Thoracic aorta (tissue), 2 donors: Measurements from ENCODE around the gene NYAP2. TPM values are rescaled to one million over a fixed set of nuclear protein-coding genes. Genes with fewer than 3 reads are reported as not detected.

Source experiments
- ATAC-seq: fragments of 150-250 bp; one replicate; pipeline ENCODE4 v1.8.0; 2017; ENCODE audit warnings: low read depth; ENCODE audit not compliant: insufficient number of reproducible peaks, low FRiP score
- DNase-seq: peaks from one replicate; pipeline ENCODE4 v3.0.0-alpha.2; 2020; ENCODE audit warnings: low spot score
- H3K27ac ChIP-seq, 2 donors: fragments of 200-600 bp; sonication (generic); 1 replicate in 1 of 2; 2 replicates in 1 of 2; pipeline ENCODE4 v1.5.1; 2016; ENCODE audit warnings: mild to moderate bottlenecking in 2 of 2, moderate library complexity in 2 of 2
- H3K27me3 ChIP-seq: fragments of 200-600 bp; sonication (generic); replicated peaks from 2 replicates; pipeline ENCODE4 v1.6.0; 2016; ENCODE audit warnings: mild to moderate bottlenecking; ENCODE audit not compliant: insufficient read depth
- H3K36me3 ChIP-seq: fragments of 200-600 bp; sonication (generic); one replicate; pipeline ENCODE4 v1.5.1; 2016
- H3K4me1 ChIP-seq, 2 donors: fragments of 200-600 bp; sonication (generic); 1 replicate in 1 of 2; 2 replicates in 1 of 2; pipeline versions ENCODE4 v1.5.1 to v1.6.0; 2016; ENCODE audit warnings: low read depth in 2 of 2, mild to moderate bottlenecking in 1 of 2; ENCODE audit not compliant: control insufficient read depth in 1 of 2
- H3K4me3 ChIP-seq: fragments of 200-600 bp; sonication (generic); 2 replicates; pipeline ENCODE4 v1.5.1; 2016; ENCODE audit warnings: mild to moderate bottlenecking
- H3K9me3 ChIP-seq: fragments of 200-600 bp; sonication (generic); 2 replicates; pipeline ENCODE4 v1.5.1; 2016
- total RNA-seq, 2 donors: library from RNA; depleted of rRNA; stranded (reverse); fragments of >200 nt; gene quantifications; one replicate each; pipeline versions ENCODE4 v1.1.0 to v1.2.3, GENCODE V29; 2016
- TF ChIP-seq, protein P1 (sequence below): fragments of 200-600 bp; sonication (generic); IDR thresholded peaks from one replicate; pipeline ENCODE4 v1.5.1; 2019; ENCODE audit warnings: antibody characterized with exemption

NYAP2 gene
- total RNA-seq, 2 donors from 2014 or later: 0.14 TPM; not detected in 1

GRCh38 chr2:225367482-225367881, 32.0 kb upstream of the NYAP2 start:
- Histone ChIP-seq H3K27me3 (no peaks in the 10 kb centered on the region), H3K9me3 (no peaks in the 10 kb centered on the region), H3K36me3 (no peaks in the 10 kb centered on the region), H3K4me3 (no peak overlapping the region), H3K27ac (no peak overlapping the region), H3K4me1 (no peaks in the 10 kb centered on the region)
- DNase-seq (no peak), ATAC-seq (no peak)
- TF ChIP-seq, protein P1, sequence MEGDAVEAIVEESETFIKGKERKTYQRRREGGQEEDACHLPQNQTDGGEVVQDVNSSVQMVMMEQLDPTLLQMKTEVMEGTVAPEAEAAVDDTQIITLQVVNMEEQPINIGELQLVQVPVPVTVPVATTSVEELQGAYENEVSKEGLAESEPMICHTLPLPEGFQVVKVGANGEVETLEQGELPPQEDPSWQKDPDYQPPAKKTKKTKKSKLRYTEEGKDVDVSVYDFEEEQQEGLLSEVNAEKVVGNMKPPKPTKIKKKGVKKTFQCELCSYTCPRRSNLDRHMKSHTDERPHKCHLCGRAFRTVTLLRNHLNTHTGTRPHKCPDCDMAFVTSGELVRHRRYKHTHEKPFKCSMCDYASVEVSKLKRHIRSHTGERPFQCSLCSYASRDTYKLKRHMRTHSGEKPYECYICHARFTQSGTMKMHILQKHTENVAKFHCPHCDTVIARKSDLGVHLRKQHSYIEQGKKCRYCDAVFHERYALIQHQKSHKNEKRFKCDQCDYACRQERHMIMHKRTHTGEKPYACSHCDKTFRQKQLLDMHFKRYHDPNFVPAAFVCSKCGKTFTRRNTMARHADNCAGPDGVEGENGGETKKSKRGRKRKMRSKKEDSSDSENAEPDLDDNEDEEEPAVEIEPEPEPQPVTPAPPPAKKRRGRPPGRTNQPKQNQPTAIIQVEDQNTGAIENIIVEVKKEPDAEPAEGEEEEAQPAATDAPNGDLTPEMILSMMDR: no peak

DNA sequence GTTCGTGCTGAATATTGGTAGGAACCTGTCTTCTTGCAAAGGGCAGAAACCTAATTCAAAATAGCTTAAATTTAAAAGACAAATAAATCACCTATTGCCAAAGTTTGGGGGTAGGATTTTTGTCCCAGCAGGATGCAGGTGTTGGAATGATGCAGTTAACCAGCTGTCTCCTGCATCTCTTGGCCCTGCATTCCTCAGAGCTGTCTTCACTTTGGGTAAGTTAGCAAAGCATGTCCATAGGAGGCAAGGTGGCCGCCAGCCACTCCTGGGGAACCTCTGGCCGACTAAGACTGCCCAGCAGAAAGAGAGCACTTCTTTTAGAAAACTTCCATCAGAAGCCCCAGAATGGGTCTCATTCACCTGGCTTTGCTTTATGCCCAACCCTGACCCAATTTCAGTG, 20.5 kb upstream of the NYAP2 start:
- Histone ChIP-seq H3K27ac (no peak overlapping the region), H3K36me3 (no peaks in the 10 kb centered on the region), H3K4me3 (no peak overlapping the region), H3K27me3 (no peaks in the 10 kb centered on the region), H3K4me1 (no peaks in the 10 kb centered on the region), H3K9me3 (no peaks in the 10 kb centered on the region)
- TF ChIP-seq, protein P1: no peak
- no peak for ATAC-seq
- DNase-seq: no peak

GRCh38 chr2:225379856-225380255, 19.7 kb upstream of the NYAP2 start:
- Histone ChIP-seq H3K4me3 (no peak overlapping the region), H3K4me1 (no peaks in the 10 kb centered on the region), H3K36me3 (no peaks in the 10 kb centered on the region), H3K27me3 (no peaks in the 10 kb centered on the region), H3K9me3 (no peaks in the 10 kb centered on the region), H3K27ac (no peak overlapping the region)
- DNase-seq: no peak
- TF ChIP-seq, protein P1: no peak
- ATAC-seq: no peak

- no peak overlapping the region for H3K4me3 ChIP-seq
- no peak overlapping the region for H3K27ac ChIP-seq
- no peaks in the 10 kb centered on the region for H3K27me3 ChIP-seq
- DNase-seq: no peak
- H3K36me3 ChIP-seq: no peaks in the 10 kb centered on the region
- H3K4me1 ChIP-seq: no peaks in the 10 kb centered on the region
- ATAC-seq: no peak
- TF ChIP-seq, protein P1: no peak
- no peaks in the 10 kb centered on the region for H3K9me3 ChIP-seq
Observed at GRCh38 chr2:225381609-225382008, 17.9 kb upstream of the NYAP2 start.

GRCh38 chr2:225398372-225398771, 1.1 kb upstream of the NYAP2 start:
- Histone ChIP-seq H3K36me3 (no peaks in the 10 kb centered on the region), H3K9me3 (no peaks in the 10 kb centered on the region), H3K4me1 (no peaks in the 10 kb centered on the region), H3K4me3 (no peak overlapping the region), H3K27ac (no peak overlapping the region), H3K27me3 (no peaks in the 10 kb centered on the region)
- DNase-seq (no peak), ATAC-seq (no peak)
- TF ChIP-seq, protein P1: no peak
